ENCODE data around the gene CHORDC1.
"Not testable (repeated sequence)": the region's sequence is repeated elsewhere in the genome, so short reads cannot be mapped to it uniquely, and the experiment has no call there.

The CHORDC1 gene

DNA sequence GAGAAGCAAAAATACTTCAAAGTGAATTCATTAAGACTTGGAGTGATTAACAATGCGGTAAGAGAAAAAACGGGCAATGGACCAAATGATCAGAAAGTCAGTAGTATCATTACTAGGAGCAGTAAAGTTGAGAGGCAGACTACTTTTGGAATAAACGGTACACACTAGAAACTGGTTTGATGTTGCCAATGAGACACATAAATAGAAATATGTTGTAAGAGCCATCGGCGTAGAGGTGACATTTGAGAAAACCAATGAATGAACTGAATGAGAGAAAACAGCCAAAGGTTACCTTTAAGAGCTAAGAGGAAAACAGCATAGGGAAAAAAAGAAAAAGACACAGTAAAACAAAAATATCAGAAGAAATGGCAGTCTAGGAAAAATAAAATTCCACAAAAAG, 6.2 kb downstream of the CHORDC1 start:
- DNase-seq (ENCODE audit: low spot score), result no peak

DNA sequence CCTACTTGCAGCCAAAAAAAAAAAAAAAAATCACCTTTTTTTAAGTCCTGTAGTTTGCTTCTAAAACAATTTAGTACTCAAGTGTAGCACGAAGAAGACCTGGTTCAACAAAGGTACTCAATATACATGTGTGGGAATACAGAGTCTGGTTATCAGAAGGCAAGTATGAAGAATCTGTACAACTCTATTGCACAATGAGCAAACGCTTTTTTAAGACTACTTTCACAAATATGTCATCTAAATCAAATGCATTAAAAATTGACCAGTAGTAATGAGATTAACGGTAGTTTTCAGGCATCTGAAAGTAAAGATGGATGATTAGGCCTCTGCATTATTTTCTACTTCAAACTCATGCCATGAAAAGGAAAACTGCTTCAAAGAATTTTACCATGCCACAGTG, 9.5 kb downstream of the CHORDC1 start:
- no peak for DNase-seq (ENCODE audit: low spot score)

DNA sequence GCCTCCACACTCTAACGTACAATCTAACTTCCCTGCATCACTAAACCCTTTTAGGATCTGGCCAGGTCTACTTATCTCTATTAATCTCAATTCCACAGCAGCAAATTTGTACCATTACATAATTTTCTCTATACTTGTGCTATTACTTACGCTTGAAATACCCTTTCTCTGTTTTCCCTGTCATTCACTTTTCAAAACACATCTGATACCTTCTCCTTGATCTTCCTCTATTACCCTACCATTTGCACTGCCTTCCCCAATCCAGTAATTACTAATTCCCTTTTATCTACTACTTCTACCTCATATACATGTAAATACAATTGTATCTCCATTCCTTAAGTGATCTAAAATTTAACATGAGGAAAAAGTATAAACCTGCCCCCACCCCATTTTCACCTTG, 14.0 kb downstream of the CHORDC1 start:
- no peak for DNase-seq (ENCODE audit: low spot score)

DNA sequence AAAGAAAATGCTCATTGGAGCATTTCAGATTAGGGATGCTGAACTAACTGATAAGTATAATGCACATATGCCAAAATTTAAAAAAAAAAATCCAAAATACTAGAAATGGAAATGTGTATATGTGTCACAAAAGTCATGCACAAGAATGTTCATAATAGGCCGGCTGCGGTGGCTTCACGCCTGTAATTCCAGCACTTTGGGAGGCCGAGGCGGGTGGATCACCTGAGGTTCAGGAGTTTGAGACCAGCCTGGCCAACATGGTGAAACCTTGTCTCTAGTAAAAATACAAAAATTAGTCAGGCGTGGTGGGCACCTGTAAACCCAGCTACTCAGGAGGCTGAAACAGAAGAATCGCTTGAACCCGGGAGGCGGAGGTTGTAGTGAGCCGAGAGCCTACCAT, 14.9 kb downstream of the CHORDC1 start:
- DNase-seq (ENCODE audit: low spot score), result not testable (repeated sequence)

DNA sequence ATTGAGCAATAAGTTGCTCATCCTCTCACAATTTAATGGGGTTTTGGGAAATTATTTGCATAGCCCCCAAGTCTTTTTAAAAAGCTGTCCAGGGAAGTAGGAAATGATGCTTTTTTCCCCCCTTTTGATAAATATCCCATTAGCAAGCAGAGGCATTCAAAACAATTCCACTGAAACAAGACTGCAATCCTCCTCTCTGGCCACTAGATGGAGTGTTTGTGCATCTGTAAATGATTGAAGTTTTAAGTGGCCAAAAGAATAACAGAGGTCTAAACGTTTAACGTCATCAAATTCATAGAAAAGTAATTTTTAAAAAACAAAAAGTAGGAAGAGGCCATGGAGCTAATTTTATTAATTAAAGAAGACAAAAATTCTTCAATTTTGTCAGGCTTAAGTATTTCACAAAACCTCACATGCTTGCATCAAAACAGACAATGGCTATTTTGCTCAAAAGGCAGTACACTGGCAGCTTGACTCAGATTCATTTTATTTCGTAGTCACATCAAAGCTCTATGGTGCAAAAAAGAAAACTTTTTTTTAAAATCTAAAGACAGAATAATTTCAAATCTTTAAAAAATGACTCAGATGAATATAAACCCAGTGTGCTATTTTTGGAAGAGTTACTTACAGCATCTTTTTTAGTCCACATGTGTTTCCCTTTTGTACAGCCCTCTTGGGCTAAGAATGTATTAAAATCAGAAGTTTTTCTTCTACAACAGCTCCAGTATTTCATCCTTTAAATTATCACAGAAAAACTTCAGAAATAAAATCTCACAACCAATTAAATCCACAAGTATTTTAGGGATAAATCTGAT, 17.8 kb downstream of the CHORDC1 start:
- DNase-seq (ENCODE audit: low spot score), result no peak

DNA sequence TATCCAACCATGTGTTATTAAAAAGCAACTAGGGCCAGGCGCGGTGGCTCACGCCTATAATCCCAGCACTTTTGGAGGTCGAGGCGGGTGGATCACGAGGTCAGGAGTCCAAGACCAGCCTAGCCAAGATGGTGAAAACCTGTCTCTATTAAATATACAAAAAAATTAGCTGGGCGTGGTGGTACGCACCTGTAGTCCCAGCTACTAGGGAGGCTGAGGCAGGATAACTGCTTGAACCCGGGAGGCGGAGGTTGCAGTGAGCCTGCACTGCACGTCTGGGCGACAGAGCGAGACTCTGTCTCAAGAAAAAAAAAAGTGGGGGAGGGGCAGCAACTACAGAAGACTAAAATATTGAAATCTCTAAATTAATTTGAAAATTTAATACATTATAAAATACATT, 18.4 kb downstream of the CHORDC1 start:
- no peak for DNase-seq (ENCODE audit: low spot score)

DNA sequence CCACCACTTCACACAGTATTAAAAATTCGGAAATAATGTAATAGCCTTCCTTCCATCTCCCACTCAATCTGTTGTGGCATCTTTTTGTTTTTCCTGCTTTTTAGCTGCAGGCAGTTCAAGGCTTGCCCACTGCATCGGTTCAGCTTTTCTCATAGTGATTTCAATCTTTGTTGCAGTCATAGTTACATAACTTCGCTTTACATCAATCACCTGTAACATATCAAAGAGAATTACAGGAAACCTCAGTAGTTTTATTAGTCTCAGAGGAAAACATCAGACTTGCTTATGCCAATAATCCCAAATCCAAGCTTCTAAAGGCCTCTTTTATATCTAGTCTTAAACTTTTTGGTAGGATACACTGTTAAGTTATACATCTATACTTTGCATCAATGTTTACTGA, 20.5 kb downstream of the CHORDC1 start:
- no peak for DNase-seq (ENCODE audit: low spot score)

DNA sequence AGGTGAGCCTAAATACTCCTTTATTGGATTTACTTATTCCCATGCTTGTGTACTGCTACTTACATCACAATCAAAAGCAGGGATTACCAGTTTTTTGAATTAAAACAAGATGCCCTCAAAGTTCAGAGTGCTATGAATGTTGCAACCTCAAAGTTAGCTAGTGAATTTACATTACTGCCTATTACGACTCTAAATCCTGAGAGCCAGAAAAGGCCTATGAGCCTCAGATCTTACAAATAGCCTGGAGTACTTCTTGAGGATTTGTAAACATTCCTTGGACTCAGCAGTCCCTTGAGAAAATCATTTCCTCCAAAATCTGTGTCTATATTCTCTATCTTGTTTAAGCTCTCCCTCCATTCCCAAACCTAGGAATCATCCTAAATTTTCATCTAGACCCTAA, 25.5 kb downstream of the CHORDC1 start:
- DNase-seq (ENCODE audit: low spot score), result no peak

DNA sequence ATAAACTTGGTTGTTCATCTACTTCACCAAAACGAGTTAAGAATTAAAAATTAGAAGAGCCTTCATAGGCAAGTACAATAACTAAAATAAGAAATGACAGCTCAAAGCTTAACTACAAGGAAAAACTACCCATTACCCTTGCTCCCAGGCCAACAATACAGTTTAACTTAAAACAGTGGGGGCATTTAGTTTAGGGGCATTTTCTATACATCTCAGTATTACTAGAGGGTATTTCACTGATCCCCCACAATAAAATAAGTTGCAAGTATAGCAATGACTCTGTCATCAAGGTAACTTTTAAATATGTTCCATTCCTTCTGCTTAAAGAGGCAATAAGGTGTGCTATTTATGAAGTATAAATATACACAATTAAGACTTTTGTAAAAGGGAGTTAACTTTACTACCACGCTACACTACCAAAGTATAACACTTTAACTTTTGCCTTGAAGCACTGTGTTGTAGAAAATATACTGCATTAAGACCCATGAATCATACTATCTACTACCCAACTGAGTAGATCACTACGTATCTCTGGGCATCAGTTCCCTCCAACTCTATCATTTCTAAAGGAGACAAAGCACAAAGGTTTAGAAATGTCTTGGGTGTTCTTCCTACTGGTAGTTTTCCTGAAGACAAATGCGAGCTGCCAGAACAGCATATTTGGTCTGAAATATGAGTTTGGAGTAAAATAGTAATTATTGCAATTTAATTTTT, 29.8 kb downstream of the CHORDC1 start:
- DNase-seq (ENCODE audit: low spot score), result no peak

DNA sequence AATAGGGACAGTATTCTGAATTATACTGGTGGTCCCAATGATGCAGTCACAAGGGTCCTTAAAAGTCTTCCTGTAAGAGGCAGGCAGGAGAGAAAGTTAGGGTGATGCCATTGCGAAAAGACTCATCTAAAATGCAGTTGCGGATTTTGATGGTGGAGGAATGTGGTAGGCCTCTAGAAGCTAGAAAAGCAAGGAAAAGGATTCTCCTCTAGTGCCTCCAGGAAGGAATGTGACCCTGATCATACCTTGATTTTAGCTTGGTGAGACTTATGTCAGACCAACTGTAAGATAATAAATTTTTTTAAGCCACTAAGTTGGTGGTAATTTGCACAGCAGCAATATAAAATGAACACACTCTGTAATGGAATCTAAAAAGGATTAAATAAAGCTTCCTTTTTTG, 33.8 kb downstream of the CHORDC1 start:
- DNase-seq (ENCODE audit: low spot score), result no peak

DNA sequence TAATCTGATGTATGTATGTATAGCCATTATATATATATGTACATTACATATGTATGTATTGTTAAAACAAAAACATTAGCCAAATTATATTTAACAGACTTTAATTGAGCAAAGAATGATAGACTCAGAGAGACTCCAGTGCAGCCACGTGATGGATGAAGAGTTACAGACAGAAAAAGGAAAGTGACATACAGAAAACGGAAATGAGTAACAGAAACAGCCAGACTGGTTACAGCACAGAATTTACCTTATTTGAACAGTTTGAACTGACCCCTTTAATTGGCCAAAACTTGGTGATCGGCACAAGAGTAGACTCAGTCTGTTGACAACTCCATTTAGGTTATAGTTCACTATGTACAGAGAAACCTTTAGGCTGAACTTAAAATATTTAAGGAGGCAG, 35.0 kb downstream of the CHORDC1 start:
- DNase-seq (ENCODE audit: low spot score), result no peak

DNA sequence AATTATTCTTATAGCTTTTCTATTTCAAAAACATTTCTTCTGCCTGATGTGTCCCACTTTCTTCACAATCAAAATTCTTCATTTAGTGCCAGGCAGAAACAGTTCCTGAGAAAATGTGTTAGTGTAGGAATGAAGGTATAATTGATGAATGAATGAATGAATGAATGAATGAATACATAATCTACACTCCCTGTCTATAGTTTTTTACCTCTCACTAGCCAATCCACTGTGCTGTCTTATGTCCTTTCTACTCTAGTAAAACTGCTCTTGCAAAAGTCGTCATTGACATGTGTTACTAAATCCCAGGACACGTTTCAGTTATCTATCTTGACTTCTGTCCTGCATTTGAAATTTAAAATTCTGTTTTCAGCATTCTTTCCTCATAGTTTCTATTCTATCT, 42.9 kb downstream of the CHORDC1 start:
- DNase-seq (ENCODE audit: low spot score), result no peak

DNA sequence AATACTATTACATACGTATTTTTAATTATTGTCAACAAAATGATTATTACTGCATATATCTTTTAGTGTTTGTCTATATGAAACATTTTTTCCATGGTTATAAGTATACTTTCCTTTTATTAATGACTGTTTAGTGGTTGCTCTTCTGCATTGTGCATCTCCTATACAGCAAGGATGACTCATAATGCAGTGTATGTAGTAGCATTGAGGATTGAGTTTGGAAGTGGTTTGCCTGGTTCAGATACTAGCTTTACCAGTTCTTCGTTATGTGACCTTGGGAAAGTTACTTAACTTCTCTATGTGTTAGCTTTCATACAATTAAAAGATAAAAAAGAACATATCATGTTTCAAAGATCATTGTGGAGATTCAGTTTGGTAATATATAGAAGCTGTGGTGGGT, 44.1 kb downstream of the CHORDC1 start:
- no peak for DNase-seq (ENCODE audit: low spot score)

DNA sequence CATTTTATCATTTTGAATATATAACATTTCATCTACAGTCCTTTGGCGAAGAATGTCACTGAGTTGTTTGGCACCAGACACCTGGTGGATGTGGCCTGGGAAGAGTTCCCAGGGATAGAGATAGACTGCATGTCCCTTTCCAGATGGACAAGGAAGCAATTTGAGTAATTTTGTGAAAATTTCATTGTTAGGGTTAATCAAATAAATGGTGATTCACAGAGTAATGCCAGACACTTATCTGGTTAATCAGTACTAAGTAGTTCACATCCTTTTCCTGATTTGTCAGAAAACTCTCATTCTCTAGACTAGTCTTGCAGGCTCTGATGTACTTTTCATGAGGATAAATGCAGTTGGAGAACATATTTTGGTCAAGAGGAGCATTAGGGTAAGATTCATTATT, 46.8 kb downstream of the CHORDC1 start:
- DNase-seq (ENCODE audit: low spot score), result no peak

DNA sequence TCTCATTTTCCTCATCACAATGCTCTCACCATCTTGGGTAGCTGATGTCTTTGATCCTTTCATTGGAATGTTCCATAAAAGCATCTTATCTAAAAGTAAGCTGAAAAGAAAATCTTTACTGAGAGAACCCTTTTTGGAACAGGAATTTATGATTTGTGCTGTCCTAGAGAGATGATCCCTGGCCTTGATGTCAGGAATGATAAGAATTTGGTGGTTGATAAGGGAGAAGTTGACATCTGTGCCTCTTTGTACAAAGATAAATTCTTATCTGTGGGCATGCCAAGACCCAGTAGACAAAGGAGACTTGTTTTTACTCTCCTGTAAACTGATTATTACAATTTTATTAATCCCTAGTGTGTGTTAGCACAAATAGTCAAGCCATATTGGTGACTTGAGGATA, 51.5 kb downstream of the CHORDC1 start:
- DNase-seq (ENCODE audit: low spot score), result no peak

DNA sequence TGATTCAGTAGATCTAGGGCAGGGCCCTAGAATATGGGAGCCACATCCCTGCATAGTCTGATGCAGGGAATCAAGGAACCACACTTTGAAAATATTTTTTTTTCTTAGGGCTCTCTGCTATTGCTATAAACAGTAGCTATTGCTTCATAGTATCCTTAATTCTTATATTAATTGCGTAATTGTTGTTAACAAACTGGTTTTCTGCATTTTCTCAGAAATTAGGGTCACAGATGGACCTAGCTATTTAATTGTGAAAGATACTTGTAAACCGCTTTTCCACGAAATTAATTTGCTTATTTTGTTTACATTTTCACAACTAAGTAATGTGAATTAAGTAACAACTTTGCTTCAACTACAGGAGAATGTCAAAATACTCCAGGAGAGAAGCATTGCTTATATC, 54.3 kb downstream of the CHORDC1 start:
- no peak for DNase-seq (ENCODE audit: low spot score)

DNA sequence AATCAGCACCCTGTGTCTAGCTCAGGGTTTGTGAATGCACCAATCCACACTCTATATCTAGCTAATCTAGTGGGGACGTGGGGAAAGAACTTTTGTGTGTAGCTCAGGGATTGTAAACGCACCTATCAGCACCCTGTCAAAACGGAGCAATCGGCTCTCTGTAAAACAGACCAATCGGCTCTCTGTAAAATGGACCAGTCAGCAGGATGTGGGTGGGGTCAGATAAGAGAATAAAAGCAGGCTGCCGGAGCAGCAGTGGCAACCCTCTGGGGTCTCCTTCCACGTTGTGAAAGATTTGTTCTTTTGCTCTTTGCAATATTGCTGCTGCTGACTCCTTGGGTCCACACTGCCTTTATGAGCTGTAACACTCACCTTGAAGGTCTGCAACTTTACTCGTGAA, 55.1 kb downstream of the CHORDC1 start:
- not testable (repeated sequence) for DNase-seq (ENCODE audit: low spot score)

DNA sequence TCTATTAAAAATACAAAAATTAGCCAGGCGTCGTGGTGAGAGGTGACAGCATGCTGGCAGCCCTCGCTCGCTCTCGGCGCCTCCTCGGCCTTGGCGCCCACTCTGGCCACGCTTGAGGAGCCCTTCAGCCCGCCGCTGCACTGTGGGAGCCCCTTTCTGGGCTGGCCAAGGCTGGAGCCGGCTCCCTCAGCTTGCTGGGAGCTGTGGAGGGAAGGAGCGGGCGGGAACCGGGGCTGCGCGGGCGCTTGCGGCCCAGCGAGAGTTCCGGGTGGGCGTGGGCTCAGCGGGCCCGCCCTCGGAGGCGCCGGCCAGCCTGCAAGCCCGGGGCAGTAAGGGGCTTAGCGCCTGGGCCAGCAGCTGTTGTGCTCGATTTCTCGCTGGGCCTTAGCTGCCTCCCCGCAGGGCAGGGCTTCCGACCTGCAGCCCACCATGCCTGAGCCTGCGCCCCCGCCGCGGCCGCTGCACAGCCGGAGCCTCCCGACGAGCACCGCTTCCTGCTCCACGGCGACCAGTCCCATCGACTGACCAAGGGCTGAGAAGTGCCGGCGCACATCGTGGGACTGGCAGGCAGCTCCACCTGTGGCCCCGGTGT, 55.8 kb downstream of the CHORDC1 start:
- DNase-seq (ENCODE audit: low spot score), result not testable (repeated sequence)

Measured in left forelimb (tissue), 1 donor.